Fibroblast of skin of back (primary cell): ENCODE data around the gene TOP3B.

Source experiments
- DNase-seq: peaks from one replicate; pipeline ENCODE4 v3.0.0-alpha.2; 2013

The TOP3B gene

DNA sequence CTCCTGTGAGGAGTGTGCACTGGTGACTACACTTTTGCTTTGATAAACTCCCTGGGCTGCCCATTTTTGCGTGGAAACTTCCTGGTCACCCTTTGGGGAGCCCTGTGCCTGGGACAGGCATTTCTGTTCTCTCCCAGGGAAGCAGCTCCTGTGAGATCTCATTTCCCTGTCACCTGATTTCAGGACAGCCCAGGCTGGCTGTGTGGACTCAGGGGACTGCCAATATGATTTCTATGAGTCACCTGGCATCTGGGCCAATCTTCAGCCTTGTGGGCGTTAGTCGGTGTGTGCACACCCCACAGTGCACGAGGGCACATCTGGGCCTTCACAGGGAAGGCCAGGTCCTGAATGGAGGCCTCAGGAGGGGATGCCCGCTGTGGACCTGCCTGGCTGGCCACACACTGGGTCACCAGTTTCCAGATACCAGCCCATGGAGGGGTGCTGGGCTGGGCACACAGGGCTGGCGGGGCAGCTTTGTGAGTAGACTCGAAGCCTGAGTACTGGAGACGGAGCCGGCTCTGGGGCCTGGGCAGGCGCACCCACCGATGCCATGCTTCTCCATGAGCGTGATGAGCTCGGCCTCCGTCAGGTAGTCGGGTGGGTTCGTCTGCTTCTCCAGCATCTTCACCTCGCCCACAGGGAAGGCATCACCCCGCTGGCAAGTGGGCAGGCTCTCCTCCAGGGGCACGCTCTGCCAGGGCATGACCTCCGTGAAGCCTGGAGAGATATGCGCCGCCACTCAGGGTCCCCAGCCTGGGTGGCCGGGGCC is 20.5 kb downstream of the TOP3B start:
- DNase-seq, result peak; percentile 52

DNA sequence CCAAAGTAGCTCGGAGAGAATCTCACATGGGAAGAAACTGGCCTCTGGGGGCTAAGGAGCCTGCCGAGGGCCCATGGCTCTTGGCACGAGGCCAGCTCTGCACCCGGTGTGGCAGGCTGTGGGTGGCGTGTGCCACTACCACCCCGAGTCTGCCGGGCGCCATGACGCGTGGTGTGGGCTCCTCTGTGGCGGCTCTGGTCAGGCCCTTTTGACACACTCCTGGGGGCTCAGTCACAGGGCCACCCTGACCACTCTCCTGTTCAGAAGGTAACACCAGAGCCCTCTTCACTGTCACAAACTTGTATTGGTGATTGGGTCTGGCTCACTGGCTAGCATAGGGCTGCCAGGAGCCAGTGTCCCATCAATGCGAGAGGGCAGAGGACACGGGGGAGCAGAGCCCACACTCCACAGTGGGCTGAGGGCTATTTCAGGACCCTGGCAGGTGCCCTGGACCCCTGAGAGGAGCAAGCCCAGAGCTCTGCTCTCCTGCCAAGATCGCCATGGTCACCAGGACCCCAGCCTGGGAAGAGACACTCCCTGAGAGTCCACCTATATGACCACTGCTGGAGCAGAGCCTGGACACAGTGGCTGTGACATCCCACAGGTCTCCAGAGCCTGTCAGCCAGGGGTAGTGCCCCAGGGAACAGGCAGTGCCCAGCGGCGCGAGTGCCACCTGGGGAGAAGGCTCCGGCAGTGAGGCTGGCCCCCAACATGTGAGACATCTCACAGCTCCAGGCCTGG is 21.3 kb downstream of the TOP3B start:
- DNase-seq, result no peak

DNA sequence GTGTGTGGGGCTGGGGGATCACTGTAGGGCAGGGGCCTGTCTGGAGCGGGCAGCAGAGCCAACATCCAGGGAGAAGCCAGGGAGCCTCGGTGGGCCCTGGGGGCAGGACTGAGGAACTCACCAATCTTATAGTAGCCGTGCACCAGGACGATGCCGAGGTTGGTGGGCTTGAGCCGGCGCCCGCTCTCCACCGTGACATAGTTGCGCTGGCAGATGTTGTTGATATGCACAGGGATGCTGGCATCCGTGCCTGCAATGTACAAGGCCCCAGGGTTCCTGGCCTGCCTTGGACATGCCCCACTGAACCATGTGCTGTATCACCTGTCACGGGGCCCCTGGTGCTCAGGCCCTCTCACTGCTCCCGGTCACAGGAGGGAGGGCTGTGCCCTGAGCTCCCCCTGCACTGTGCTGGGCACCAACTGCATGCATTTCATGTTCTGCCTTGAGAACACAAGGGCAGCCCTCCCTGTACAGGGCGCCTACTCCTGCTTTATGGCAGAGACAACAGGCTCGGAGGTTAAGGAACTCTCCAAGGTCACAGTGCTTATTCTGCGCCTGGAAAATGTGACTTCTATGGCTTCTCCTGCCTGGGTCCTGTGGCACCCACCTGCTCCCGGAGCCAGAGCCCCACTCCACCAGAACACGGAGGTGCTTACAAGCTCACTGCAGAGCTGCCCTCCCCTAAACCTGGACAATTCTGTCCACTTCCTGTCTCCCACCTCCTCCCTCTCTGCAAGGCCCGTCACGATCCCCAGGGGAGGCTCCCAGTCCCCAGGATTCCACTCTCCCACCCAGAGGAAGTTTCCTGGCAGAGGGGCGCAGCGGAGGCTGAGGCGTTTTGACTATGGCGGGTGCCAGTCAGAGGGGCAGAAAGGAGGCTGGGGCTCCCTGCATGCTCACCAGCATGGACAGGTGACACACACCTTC is 22.1 kb downstream of the TOP3B start:
- DNase-seq, result no peak

DNA sequence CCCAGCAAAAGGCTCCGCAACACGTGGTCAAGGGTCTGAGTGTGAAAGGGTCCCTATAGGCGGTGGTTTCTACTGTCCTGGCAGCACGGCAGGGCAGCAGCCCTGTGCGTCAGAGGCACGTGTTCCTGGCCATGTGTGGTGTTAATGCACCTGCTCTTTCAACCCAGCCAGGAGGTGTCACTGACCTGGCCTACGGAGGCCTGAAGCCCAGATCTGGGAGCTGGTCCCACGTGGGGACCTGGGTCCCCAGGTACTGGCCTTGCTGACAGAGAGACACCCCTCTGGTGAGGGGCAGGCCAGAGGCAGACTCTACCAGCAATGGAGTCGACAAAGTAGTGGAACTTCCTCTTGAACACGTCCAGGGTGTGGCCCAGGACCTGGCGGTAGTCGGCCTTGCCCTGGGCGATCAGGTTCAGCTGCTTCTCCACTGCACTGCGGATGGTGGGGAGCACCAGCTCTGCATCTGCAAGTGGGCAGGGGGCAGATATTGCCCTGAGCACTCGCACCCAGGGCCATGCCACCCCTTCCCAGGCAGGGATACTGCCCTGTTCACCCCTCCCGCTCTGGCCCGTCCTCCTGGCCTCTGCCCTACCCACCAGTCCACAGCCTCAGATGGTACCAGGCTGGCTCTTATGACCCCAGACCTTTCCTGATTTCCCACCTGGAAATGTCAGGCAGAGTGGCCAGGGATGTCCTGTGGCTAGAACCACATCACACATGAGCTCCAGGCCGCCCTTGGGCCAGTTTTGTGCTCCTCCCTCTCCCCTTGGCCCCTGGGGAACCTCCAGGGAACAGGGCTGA is 23.1 kb downstream of the TOP3B start:
- DNase-seq, result no peak

DNA sequence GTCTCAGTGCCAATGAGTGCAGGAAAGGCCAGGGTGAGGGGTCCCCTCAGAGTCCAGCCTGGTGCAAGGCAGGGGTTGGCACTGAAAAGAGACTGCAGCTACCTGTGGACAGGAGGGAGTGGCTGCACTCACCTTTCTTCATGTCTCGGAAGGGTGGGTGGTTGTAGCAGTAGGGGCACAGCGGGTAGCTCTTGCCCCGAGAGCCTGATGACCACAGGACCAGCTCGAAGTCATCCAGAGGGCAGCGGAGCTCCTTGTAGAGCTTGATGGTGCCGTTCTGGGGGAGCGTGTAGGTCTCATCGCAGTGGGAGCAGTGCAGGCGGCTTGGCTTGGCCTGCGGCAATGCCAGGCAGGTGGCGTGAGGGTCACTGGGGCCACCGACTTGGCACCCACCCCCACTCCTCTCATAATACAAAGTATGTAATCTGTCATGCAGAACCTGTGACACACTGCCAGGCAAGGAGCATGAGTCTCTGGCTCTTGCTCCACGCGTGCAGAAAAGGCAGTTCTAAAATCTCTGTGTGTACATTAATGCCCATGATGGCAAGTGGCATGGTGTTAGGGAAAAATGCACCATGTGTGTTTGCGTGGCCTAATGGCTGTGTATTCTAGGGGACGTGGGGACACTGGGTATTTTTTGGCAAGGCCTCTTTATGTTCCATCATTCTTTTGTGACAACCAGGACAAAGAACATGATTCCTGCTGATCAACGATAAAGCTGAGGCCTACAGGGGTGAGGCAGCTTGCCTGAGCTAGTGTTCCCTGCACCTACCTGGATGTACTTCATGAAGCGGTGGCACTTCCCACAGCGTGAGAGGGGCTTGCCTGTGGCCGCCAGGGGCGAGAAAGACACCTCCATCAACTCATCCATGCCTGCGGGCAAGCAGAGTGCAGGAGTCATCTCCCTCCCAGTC is 24.0 kb downstream of the TOP3B start:
- no peak for DNase-seq

DNA sequence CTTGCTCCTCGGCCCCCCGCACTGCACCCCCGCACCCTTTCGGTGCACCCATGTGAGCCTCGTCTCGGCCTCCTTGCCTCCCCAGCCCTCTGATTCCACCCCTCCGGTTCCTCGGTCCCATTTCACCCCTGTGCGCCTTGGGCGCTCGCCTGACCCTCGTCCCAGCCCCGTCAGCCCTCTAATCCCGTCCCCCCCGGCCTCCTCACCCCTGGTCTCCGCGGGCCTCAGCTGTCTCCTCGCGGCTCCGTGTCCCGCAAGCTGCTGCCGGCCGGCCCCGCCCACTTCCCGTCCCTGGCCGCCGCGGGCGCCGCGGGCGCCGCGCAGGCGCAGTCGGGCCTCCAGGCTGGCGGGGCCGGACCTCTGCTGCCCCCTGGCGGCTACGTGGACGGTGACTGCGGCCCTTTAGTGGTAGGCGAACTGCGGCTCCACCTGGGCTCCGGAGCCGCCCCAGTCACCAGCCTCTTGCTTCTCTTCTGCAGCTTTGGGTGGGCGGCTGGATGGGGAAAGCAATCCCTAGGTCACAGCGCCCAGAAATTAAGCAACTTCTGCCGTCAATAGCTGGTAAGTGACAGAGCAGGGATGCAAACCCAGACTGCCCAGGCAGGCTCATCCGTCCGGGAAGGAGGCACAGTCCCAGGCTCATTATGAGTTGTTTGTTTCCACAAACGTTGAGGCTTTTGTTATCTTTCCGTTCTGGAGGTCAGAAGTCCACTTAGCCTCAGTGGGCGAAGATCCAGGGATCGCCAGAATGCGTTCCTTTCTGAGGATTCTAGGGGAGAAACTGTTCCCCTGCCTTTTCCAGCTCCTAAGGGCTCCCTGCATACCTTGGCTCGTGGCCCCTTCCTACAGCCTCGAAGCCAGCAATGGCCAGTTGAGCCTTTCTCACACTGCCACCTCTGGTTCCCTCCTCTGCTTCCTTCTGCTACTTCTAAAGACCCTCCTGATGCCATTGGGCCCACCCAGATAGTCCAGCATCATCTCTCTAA is 29.7 kb downstream of the TOP3B start, which contains the start of gene PPM1F:
Gene PPM1F, minus strand, starts transcription at position 263 of the 986 bp plus-strand sequence. CDS start 6,800 bp downstream, outside the sequence.
- DNase-seq, result peak; percentile 73

DNA sequence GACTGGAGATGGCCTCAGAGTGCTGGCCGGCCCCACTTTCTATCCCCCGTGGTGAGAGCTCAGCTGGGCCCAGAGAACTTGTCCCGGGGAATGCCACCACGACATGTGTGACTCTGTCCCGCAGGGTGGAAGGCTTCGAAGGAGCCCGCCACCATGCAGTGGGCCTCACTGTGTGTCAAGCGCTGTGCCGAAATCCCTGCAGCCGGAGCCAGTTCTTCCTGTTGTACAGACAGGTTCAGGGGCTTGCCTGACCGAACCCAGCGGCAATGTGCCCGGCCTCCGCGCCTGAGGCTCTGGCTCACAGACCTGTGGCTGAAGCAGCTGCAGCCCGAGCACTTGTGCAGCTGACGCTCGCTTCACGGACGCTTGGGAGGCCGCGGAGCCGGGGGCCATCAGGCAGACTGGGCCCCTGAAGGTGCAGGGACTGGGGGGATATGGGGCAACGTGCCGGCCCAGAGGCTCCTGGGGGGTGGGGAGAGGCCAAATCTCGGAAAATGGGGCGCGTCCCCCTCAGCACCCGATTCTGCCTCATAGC is 30.6 kb downstream of the TOP3B start:
- DNase-seq, result no peak

DNA sequence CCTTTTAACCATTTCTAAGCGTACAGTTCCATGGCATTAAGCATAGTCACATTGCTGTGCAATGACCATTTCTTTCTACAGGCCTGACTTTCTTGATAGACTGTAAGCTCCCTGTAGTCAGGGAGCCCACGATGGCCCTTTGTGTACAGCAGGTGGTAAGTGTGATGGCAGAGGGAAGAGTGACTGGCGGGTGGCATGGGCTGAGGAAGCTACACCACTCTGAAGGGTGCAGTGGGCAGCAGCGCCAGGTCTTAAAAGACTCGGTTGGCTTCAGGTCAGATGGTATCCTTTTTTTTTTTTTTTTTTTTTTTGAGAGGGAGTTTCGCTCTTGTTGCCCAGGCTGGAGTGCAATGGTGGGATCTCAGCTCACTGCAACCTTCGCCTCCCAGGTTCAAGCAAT is 31.5 kb downstream of the TOP3B start:
- DNase-seq, result no peak

DNA sequence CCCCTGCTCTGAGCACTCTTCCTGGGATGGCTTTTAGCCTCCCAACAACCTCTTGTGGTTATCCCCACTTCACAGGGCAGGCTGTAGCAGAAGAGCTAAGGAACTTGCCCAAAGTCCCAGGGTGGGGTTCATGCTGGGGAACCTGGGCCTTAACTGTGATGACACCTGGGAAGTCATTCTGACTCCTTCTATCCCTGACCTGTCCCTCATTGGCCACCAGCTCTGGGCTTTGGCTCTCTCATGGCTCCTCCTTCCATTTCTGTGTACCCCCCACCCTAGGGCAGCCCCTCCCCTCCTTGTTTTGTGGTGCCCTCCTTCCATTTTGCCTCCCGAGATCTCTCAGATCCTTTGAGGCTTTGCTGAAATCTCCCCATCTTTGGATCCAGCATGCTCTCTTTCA is 32.6 kb downstream of the TOP3B start:
- DNase-seq, result no peak

DNA sequence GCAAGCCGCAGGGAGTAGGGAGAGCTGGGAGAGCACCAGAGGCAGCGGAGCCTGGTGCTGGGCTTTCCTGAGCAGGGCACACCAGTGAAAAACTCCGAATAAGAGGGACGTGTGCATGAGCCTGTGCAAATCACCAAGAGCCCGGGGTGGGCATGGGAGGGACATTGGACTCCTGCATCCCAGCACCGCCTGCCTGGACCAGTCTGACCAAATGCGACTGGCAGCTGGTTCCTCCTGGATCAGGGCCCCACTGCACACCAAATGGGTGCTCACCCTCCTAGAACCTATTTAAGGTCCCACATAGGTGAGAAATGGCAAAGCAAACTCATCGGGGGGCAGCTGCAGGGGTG is 33.0 kb downstream of the TOP3B start:
- DNase-seq, result no peak

DNA sequence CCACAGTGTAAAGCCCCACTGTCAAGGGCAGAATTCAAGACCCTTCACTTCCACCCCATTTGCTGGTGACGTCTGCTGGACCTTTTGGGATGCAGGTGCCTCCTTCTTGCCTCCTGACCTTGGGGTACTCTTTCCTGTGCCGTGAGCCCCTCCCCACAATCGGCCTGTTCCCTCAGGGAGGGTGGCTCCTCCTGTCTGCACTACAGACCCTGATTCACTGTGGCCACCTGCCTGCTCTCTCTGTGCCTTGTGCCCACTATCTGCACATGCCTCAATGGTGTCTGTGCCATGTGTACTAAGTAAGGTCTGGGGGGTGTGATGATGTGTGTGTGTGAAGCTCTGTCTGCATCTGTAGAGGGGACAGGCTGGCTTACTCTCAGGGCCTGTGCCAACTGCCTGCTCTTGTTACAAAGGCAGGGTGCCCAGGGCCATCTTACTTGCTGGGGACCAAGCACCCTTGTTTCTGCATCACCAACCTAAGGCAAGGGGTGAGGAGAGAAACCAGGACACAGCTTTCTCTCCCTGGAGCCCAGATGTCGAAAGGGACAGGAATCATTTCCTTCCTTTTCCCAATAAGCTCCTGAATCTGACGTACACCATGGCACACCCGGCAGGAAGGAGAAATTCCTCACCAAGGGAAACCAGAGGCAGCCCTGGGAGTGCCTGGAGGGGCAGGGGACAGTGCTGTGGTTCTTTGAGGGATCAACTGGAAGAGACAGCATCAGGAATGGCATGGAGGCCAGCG is 33.6 kb downstream of the TOP3B start:
- no peak for DNase-seq

DNA sequence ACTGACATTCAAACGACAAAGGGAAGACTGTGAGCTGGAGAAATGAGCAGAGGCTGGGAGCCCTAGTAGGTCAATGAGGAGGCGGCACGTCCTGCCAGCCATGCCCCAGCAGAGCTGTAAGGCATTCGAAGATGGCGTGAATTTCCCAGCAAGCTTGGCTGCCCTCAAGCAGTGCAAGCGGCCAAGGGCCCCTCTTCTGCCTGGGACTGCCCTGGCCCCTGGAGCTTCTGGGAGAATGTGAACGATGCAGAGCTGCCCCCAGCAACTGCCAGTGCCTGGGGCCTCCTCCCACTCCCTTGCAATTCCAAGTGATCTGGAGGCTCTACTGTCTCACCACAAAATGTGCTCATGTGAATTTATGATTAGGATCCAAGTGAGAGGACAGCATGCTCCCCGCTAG is 34.2 kb downstream of the TOP3B start:
- no peak for DNase-seq

DNA sequence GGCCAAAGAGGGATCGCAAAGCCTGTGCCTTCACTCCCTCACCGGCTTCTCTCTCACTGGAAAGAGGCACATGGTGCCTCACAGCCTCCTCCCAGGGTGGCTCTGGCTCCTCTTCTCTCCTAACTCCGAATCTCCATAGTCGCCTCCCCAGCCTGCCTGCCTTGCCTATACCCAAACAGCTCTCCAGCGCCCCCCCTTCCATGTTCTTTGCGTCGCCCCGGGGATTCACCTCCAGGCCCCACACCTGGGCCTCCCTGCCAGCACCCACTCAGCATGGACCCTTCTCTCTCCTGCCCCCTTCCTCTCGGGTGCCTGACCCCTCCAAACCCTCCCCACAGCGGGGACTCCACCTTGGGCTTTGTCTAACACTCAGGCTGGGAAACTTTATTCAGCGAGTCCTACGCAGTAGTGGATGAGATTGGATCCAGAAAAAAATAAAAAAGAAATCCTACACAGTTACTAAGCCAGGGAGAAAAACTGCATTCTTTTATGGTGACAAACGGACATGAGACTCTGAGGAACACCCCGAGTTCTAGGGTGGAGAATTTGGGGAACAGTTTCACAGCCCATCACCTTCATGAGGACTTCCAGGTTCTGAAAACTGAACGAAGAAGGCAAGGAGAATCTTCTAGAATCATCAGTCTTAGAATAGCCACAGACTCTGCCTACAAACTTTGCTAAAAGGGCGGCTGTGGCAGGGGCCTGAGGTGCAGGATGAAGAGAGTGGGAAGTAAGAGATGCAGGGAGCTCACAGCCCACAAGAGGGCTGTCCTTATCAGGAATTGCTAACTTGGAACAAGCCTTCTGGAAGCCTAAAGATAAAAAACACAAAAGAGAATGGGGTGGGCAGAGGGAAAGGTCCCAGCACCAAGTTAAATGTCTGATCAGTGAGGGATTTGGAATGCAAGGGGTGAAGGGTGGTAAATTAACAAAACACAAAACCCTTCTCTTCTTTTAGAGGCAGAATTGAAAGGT is 35.3 kb downstream of the TOP3B start:
- peak; percentile 59 for DNase-seq

DNA sequence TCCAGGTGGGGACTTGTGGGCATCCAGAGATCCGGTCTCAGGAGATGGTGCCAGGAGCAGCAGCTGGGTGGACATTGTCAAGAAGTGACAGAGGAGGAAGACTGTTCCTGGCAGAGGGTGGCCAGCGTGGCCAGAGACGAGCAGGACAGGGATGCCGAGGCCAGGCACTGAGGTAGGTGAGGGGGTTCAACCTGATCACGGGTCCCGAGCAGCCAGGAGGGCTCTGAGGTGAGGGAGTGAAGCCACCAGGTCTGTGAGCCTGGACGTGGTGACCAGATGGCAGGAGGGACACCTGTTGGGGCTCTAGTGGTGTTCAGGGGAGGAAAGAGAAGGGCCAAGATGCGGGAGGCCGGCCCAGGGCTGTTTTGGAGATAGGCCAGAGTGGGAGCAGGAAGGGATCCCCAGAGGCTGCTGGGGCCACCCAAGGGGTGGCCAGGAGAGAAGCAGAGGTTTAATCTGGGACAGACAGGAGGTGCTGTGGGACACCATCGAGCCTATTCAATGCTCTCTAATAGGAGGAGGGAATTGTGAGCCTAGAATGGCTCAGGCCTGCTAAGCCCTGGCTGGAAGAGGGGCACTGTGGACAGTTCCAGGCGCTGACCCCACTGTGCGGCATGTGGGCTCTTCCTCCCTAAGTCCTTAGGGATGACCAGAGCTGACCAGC is 36.2 kb downstream of the TOP3B start:
- DNase-seq, result no peak

DNA sequence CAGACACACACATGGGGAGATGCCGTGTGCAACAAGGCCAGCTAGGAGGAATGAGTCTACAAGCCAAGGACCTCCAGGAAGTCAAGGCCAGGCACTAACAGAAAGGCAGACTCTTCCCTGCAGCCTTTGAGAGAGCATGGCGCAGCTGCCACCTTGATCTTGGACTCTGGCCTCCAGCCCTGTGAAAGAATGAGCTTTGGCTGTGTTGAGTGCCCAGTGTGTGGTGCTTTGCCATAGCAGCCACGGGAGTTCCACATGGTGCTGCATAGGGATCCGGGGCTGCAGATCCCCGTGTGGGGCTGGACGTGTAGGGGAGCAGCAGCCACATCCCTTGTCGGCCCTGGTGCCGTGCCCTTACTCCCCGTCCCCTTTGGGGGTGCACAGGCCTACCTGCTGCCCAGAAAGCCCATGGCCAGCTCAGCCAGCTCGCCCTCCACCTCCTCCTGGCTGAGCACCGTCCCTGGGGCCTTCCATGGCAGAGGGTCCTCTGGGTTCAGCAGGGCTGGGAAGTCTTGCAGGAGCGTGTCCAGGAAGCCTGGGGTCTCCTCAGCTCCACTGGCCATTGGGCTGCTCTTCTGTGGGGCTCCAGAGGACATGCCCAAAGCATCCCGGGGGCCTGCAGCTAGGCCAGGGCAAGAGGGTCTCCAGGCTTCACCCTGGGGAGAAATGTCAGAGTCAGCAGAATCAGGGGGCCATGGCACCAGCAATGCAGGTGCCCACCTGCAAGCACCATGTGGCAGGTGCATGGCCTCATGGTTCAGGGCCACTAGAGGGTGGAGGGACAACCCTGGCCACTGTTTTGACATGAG is 36.9 kb downstream of the TOP3B start:
- no peak for DNase-seq

DNA sequence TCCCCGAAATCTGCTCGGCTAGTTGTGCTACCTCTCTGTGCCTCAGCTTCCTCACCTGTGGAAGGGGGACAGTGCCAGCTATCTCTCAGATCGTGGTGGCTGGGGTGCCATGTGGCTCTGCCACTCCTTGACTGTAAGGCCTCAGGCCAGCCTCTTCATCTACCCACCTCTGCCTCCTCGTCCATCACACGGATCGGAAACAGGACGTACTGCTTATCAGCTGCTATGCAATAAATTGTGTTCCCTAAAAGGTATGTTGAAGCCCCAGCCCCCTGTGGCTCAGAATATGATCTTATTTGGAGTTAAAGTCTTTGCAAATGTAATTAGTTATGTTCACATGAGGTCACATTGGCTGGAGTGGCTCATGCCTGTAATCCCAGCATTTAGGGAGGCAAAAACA is 37.7 kb downstream of the TOP3B start:
- DNase-seq, result no peak
